ENCODE measurements around the gene OTOP3.

DNA sequence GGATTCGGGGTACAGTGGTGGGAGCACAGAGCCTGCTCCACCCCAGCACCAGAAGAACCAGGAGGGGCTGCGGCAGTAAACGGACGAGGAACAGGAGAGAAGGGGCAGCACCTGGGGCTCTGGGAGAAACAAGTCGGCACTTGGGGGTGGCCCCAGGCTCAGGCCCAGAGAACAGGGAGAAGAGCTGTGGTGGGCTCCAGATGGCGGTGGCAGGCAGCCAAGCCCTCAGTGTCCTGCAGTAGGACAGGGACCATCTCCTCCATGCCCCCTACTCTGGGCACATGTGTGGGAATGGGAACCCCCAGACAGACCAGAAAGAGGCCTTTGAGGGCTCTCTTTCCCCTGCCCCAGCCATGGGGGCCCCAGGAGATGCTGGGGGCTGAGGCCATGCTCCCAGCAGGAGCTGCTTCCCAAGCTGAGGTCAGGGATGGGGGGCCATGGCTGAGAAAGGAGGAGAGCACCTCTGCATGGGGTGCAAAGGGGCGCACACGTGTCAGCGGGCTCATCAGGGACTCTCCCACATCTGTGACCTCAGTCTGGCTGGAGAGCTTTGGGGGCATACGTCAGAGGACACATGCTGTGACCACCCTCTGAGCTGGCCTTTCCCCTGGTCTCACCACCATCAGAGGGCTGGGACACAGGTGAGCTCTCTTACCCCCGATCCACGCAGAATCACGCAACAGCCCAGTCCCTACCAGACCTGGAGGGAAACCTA is 19.4 kb upstream of the OTOP3 start:
- TF ChIP-seq, protein P1, sequence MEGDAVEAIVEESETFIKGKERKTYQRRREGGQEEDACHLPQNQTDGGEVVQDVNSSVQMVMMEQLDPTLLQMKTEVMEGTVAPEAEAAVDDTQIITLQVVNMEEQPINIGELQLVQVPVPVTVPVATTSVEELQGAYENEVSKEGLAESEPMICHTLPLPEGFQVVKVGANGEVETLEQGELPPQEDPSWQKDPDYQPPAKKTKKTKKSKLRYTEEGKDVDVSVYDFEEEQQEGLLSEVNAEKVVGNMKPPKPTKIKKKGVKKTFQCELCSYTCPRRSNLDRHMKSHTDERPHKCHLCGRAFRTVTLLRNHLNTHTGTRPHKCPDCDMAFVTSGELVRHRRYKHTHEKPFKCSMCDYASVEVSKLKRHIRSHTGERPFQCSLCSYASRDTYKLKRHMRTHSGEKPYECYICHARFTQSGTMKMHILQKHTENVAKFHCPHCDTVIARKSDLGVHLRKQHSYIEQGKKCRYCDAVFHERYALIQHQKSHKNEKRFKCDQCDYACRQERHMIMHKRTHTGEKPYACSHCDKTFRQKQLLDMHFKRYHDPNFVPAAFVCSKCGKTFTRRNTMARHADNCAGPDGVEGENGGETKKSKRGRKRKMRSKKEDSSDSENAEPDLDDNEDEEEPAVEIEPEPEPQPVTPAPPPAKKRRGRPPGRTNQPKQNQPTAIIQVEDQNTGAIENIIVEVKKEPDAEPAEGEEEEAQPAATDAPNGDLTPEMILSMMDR (IDR thresholded peaks at IDR 0.05): no peak
- TF ChIP-seq POLR2A (IDR thresholded peaks at IDR 0.05): no peak
- no peak for TF ChIP-seq POLR2AphosphoS5 (IDR thresholded peaks at IDR 0.05; ENCODE audit: insufficient read depth in 1 of 2, low read depth in 1 of 2)
